Spleen (tissue), 7 donors: ENCODE results near the gene TMEM63C.

Source experiments
- POLR2A ChIP-seq, 3 donors: fragments of 450-650 bp; IDR thresholded peaks; one replicate each; pipeline ENCODE4 v1.5.1; 2017; ENCODE audit warnings: antibody characterized with exemption in 3 of 3, mild to moderate bottlenecking in 1 of 3
- TF ChIP-seq, protein P1 (sequence below), 11 experiments: fragments of 200-600 bp in 7 of 11; fragments of 450-650 bp in 4 of 11; sonication (generic) in 4 of 11; IDR thresholded peaks in 8 of 11; conservative IDR thresholded peaks in 3 of 11; 1 replicate in 7 of 11; 2 replicates in 4 of 11; pipeline versions ENCODE4 v1.4.0 to v1.8.0; 2016 to 2021; ENCODE audit warnings: antibody characterized with exemption in 11 of 11, inconsistent platforms in 4 of 11, mild to moderate bottlenecking in 1 of 11
- donor health status: DM: no; HTN: no; CAD: no; lungs with moderate emphysema.
- donor health status: DM: no; HTN: no; CAD: no.
- donor health status: DM: no; HTN: no; CAD: no.

DNA sequence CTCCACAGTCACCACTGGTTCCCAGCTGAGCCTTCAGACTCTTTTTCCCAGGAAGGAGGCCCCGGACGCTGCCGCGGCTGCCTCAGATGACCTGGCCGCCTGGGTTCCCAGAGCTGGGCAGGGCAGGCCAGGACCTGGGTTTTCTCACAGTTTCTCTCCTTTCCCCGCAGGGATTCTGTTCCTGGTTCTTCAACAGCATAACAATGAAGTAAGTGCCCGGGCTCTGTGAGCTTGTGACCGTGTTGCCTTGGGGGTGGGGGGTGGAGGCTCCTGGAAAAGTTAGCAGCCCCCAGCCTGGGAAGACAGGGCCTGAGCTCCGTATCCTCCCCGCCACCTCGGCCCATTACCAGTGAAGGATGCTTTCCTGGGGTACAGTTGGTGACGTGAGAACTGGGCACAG lies 43.7 kb downstream of the TMEM63C start:
- TF ChIP-seq, protein P1, sequence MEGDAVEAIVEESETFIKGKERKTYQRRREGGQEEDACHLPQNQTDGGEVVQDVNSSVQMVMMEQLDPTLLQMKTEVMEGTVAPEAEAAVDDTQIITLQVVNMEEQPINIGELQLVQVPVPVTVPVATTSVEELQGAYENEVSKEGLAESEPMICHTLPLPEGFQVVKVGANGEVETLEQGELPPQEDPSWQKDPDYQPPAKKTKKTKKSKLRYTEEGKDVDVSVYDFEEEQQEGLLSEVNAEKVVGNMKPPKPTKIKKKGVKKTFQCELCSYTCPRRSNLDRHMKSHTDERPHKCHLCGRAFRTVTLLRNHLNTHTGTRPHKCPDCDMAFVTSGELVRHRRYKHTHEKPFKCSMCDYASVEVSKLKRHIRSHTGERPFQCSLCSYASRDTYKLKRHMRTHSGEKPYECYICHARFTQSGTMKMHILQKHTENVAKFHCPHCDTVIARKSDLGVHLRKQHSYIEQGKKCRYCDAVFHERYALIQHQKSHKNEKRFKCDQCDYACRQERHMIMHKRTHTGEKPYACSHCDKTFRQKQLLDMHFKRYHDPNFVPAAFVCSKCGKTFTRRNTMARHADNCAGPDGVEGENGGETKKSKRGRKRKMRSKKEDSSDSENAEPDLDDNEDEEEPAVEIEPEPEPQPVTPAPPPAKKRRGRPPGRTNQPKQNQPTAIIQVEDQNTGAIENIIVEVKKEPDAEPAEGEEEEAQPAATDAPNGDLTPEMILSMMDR (IDR thresholded peaks at IDR 0.05 in 8 of 11, conservative IDR thresholded peaks at IDR 0.05 in 3 of 11), result no peak
- no peak for TF ChIP-seq POLR2A (IDR thresholded peaks at IDR 0.05)
